Measurements from ENCODE around the gene NHLRC2. TPM values are rescaled to one million over a fixed set of nuclear protein-coding genes. Genes with fewer than 3 reads are reported as not detected.

Gene NHLRC2
- total RNA-seq, 1 experiment from 2014 or later: 30.8 TPM

- H3K4me3 ChIP-seq (ENCODE audit: low read depth, low read length): no peak overlapping the region
- intact Hi-C loops (cut with micrococcal nuclease; ENCODE audit: unreplicated experiment): no loop called here
- DNase-seq: no peak
- no TSS peak for BruUV-seq (replicated peaks)
- Mint-ChIP-seq H3K4me1 (ENCODE audit: low read depth, unreplicated experiment) (no peaks in the 10 kb centered on the region), H3K4me3 (ENCODE audit: unreplicated experiment) (no peak overlapping the region), H3K9me3 (ENCODE audit: unreplicated experiment) (no peaks in the 10 kb centered on the region), H3K27ac (ENCODE audit: unreplicated experiment) (no peak overlapping the region), H3K36me3 (ENCODE audit: insufficient read depth, unreplicated experiment) (peaks cover 13% of the 10 kb centered on the region), H3K27me3 (ENCODE audit: insufficient read depth, unreplicated experiment) (no peaks in the 10 kb centered on the region)
- no peaks in the 10 kb centered on the region for H3K9me3 ChIP-seq
- H3K27me3 ChIP-seq (replicated peaks; ENCODE audit: control insufficient read depth, insufficient read depth, low read length): no peaks in the 10 kb centered on the region
- ChIA-PET POLR2A (no interaction called here), CTCF (no interaction called here)
- TF ChIP-seq, protein P1, sequence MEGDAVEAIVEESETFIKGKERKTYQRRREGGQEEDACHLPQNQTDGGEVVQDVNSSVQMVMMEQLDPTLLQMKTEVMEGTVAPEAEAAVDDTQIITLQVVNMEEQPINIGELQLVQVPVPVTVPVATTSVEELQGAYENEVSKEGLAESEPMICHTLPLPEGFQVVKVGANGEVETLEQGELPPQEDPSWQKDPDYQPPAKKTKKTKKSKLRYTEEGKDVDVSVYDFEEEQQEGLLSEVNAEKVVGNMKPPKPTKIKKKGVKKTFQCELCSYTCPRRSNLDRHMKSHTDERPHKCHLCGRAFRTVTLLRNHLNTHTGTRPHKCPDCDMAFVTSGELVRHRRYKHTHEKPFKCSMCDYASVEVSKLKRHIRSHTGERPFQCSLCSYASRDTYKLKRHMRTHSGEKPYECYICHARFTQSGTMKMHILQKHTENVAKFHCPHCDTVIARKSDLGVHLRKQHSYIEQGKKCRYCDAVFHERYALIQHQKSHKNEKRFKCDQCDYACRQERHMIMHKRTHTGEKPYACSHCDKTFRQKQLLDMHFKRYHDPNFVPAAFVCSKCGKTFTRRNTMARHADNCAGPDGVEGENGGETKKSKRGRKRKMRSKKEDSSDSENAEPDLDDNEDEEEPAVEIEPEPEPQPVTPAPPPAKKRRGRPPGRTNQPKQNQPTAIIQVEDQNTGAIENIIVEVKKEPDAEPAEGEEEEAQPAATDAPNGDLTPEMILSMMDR (IDR thresholded peaks at IDR 0.05; ENCODE audit: insufficient read depth in 1 of 2, low read depth in 1 of 2, low read length in 1 of 2, severe bottlenecking in 1 of 2, unreplicated experiment in 1 of 2): no peak
- no peaks in the 10 kb centered on the region for H3K36me3 ChIP-seq (ENCODE audit: control insufficient read depth, insufficient read depth, low read length)
- peaks cover 10% of the 10 kb centered on the region for H3K4me1 ChIP-seq
Measured at GRCh38 chr10:113849140-113849803, 5.2 kb upstream of the NHLRC2 start.

- CTCF ChIA-PET: no interaction called here
- intact Hi-C loops (cut with micrococcal nuclease; ENCODE audit: unreplicated experiment): loop anchor here (5.0 kb wide), 2 partner anchors 113 to 143 kb away; no protein-coding TSS in a partner anchor
- POLR2A ChIA-PET: no interaction called here
- H3K27me3 Mint-ChIP-seq (ENCODE audit: insufficient read depth, unreplicated experiment): no peaks in the 10 kb centered on the region
- no peak overlapping the region for H3K27ac Mint-ChIP-seq (ENCODE audit: unreplicated experiment)
- Histone ChIP-seq H3K27me3 (replicated peaks; ENCODE audit: control insufficient read depth, insufficient read depth, low read length) (no peaks in the 10 kb centered on the region), H3K4me3 (ENCODE audit: low read depth, low read length) (no peak overlapping the region), H3K36me3 (ENCODE audit: control insufficient read depth, insufficient read depth, low read length) (no peaks in the 10 kb centered on the region), H3K4me1 (peaks cover 10% of the 10 kb centered on the region), H3K9me3 (no peaks in the 10 kb centered on the region)
- TF ChIP-seq, protein P1 (IDR thresholded peaks at IDR 0.05; ENCODE audit: insufficient read depth in 1 of 2, low read depth in 1 of 2, low read length in 1 of 2, severe bottlenecking in 1 of 2, unreplicated experiment in 1 of 2): no peak
- H3K4me1 Mint-ChIP-seq (ENCODE audit: low read depth, unreplicated experiment): no peaks in the 10 kb centered on the region
- peaks cover 12% of the 10 kb centered on the region for H3K36me3 Mint-ChIP-seq (ENCODE audit: insufficient read depth, unreplicated experiment)
- DNase-seq: no peak
- no peak overlapping the region for H3K4me3 Mint-ChIP-seq (ENCODE audit: unreplicated experiment)
- no TSS peak for BruUV-seq (replicated peaks)
- no peaks in the 10 kb centered on the region for H3K9me3 Mint-ChIP-seq (ENCODE audit: unreplicated experiment)
Measured at GRCh38 chr10:113849946-113850345, 4.5 kb upstream of the NHLRC2 start.

- no TSS peak for BruUV-seq (replicated peaks)
- peak overlapping the region; percentile 94 for H3K4me3 ChIP-seq (ENCODE audit: low read depth, low read length)
- DNase-seq: no peak
- Mint-ChIP-seq H3K27me3 (ENCODE audit: insufficient read depth, unreplicated experiment) (no peaks in the 10 kb centered on the region), H3K4me1 (ENCODE audit: low read depth, unreplicated experiment) (no peaks in the 10 kb centered on the region), H3K36me3 (ENCODE audit: insufficient read depth, unreplicated experiment) (peaks cover 6% of the 10 kb centered on the region), H3K4me3 (ENCODE audit: unreplicated experiment) (peak overlapping the region; percentile 98), H3K27ac (ENCODE audit: unreplicated experiment) (peak overlapping the region; percentile 99), H3K9me3 (ENCODE audit: unreplicated experiment) (no peaks in the 10 kb centered on the region)
- intact Hi-C loops (cut with micrococcal nuclease; ENCODE audit: unreplicated experiment): loop anchor here (5.0 kb wide), 2 partner anchors 116 to 146 kb away; no protein-coding TSS in a partner anchor
- no peaks in the 10 kb centered on the region for H3K27me3 ChIP-seq (replicated peaks; ENCODE audit: control insufficient read depth, insufficient read depth, low read length)
- no peaks in the 10 kb centered on the region for H3K36me3 ChIP-seq (ENCODE audit: control insufficient read depth, insufficient read depth, low read length)
- POLR2A ChIA-PET: no interaction called here
- TF ChIP-seq, protein P1 (IDR thresholded peaks at IDR 0.05; ENCODE audit: insufficient read depth in 1 of 2, low read depth in 1 of 2, low read length in 1 of 2, severe bottlenecking in 1 of 2, unreplicated experiment in 1 of 2): no peak
- CTCF ChIA-PET: no interaction called here
- peaks cover 18% of the 10 kb centered on the region for H3K4me1 ChIP-seq
- H3K9me3 ChIP-seq: no peaks in the 10 kb centered on the region
Measured at GRCh38 chr10:113853578-113854012, 866 bp upstream of the NHLRC2 start.

Measured in Caco-2 (cell line).